ENCODE data around the gene ATP7A. TPM values are rescaled to one million over a fixed set of nuclear protein-coding genes. Genes with fewer than 3 reads are reported as not detected.
A peak's percentile ranks its signal among the peaks of the same experiment; 100 is the strongest.
"Not testable (repeated sequence)": the region's sequence is repeated elsewhere in the genome, so short reads cannot be mapped to it uniquely, and the experiment has no call there.

ATP7A gene
- total RNA-seq, 1 donor from 2014 or later, result 6.9 TPM

DNA sequence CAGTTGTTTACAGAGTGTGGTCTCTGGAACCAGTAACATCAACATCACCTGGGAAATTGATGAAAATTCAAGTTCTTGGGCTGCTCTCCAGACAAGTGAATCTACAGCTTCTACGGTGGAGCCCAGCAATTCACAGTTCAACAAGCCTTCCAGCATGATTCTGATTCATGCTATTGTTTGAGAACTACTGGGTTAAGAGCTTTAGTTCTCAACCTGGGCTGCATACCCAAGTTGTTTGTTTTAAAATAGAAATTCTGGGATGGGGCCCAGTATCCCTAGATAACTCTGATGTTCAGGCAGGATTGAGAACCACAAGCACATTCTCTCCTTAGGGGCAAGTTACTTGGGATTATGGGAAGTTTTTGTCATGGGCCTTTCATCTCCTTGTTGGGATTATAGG lies 155.6 kb downstream of the ATP7A start:
- H3K36me3 Mint-ChIP-seq (ENCODE audit: low read depth), result no peaks in the 10 kb centered on the region
- intact Hi-C loops (cut with micrococcal nuclease), result no loop called here
- no peaks in the 10 kb centered on the region for H3K27me3 Mint-ChIP-seq (ENCODE audit: insufficient read depth)

DNA sequence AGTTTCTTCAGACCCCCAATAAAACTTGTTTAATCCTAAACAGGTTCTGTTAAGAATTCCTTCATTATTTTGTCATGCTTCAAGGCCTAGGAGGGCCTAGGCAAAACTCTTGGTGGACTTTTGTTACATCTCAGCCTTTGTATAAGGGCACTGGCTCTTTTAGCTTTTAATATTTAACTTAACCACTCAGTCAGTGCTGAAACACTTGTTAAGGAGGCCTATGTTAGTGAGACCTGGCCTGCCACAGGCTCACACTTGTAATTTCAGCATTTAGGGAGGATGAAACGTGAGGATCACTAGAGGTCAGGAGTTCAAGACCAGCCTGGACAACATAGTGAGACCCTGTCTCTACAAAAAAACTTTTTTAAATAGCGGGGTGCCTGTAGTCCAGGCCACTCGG lies 160.8 kb downstream of the ATP7A start:
- Mint-ChIP-seq H3K9me3 (peaks cover 8% of the 10 kb centered on the region), H3K4me1 (ENCODE audit: low read depth) (peaks cover 21% of the 10 kb centered on the region), H3K27ac (no peak overlapping the region), H3K36me3 (ENCODE audit: low read depth) (peaks cover 5% of the 10 kb centered on the region), H3K27me3 (ENCODE audit: insufficient read depth) (no peaks in the 10 kb centered on the region), H3K4me3 (no peak overlapping the region)
- intact Hi-C loops (cut with micrococcal nuclease), result no loop called here
- no peak for DNase-seq (ENCODE audit: low spot score)

More for the DNA sequence above, 155.6 kb downstream of the ATP7A start:
- Mint-ChIP-seq H3K4me3 (no peak overlapping the region), H3K9me3 (no peaks in the 10 kb centered on the region), H3K27ac (no peak overlapping the region), H3K4me1 (ENCODE audit: low read depth) (peaks cover 30% of the 10 kb centered on the region)
- DNase-seq (ENCODE audit: low spot score), result no peak

DNA sequence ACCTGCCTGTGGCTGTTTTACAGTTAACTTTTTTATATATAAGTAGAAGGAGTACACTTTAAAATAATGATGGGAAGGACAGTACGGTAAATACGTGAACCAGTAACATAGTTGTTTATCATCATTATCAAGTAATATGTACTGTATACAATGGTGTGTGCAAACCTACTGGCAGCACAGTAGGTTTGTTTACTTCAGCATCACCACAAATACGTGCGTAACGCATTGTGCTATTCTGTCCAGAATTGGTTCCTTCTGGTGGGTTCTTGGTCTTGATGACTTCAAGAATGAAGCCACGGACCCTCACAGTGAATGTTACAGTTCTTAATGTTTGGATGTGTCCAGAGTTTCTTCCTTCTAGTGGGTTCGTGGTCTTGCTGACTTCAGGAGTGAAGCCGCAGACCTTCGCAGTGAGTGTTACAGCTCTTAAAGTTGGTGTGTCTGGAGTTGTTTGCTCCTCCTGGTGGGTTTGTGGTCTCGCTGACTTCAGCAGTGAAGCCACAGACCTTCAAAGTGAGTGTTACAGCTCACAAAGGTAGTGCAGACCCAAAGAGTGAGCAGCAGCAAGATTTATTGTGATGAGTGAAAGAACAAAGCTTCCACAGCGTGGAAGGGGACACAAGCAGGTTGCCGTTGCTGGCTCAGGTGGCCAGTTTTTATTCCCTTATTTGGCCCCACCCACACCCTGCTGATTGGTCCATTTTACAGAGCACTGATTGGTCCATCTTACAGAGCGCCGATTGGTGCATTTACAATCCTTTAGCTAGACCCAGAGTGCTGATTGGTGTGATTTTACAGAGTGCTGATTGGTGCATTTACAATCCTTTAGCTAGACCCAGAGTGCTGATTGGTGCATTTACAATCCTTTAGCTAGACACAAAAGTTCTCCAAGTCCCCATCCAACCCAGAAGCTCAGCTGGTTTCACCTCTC lies 162.9 kb downstream of the ATP7A start:
- Mint-ChIP-seq H3K9me3 (peaks cover 13% of the 10 kb centered on the region), H3K4me3 (peak overlapping the region; percentile 41), H3K27ac (peak overlapping the region; percentile 65), H3K4me1 (ENCODE audit: low read depth) (peaks cover 14% of the 10 kb centered on the region)
- not testable (repeated sequence) for H3K27me3 Mint-ChIP-seq (ENCODE audit: insufficient read depth); H3K36me3 Mint-ChIP-seq (ENCODE audit: low read depth)
- intact Hi-C loops (cut with micrococcal nuclease), result loop anchor here (1.0 kb wide), 1 partner anchor 8 kb away; no protein-coding TSS in a partner anchor
- peak; percentile 21 for DNase-seq (ENCODE audit: low spot score)

DNA sequence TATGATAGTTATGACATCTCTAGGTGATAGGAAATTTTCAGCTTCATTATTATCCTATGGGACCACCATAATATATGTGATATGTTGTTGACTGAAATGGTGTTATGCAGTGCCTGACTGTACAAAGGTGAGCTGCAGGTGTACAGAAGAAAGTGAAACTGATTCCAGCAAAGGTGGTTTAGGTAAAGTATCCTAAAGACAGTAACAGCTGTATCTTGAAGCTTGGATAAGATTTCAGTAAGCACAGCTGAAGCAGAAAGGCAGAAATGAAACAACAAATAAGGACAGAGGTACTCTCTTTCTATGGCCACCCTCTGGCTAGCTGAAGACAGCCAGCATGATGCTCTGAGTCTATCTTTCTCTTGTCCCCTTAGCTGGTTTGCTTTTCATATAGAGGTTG lies 163.6 kb downstream of the ATP7A start:
- no peak overlapping the region for H3K27ac Mint-ChIP-seq
- H3K4me1 Mint-ChIP-seq (ENCODE audit: low read depth), result peaks cover 14% of the 10 kb centered on the region
- intact Hi-C loops (cut with micrococcal nuclease), result no loop called here
- H3K9me3 Mint-ChIP-seq, result peaks cover 13% of the 10 kb centered on the region
- no peaks in the 10 kb centered on the region for H3K27me3 Mint-ChIP-seq (ENCODE audit: insufficient read depth)
- peaks cover 5% of the 10 kb centered on the region for H3K36me3 Mint-ChIP-seq (ENCODE audit: low read depth)
- no peak for DNase-seq (ENCODE audit: low spot score)
- H3K4me3 Mint-ChIP-seq, result no peak overlapping the region

DNA sequence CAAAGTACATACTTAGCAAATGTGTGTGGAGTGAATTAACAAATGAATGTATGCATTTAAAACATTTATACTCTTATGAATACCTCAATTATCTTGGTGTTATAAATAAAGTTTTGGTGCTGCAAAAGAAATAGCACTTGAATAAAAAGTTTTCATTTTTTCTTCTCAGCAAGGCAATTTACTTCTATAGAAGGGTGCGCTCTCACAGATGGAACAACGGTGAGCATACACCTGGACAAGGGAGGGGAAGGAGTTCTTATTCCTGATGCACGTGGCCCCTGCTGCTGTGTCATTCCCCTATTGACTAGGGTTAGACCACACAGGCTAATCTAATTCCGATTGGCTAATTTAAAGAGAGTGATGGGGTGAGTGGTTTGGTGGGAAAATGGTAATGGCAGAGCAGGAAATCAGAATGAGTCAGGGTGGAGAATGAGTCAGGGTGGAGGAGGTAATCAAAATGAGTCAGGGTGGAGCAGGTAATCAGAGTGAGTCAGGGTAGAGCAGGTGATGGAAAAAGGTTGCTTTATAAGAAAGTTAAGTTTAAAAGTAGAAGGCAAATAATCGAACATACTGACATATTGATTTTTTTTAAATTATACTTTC lies 165.4 kb downstream of the ATP7A start:
- intact Hi-C loops (cut with micrococcal nuclease), result no loop called here
- Mint-ChIP-seq H3K9me3 (peaks cover 13% of the 10 kb centered on the region), H3K4me1 (ENCODE audit: low read depth) (peaks cover 14% of the 10 kb centered on the region), H3K27me3 (ENCODE audit: insufficient read depth) (no peaks in the 10 kb centered on the region), H3K27ac (peak overlapping the region; percentile 60), H3K36me3 (ENCODE audit: low read depth) (peaks cover 8% of the 10 kb centered on the region), H3K4me3 (no peak overlapping the region)
- DNase-seq (ENCODE audit: low spot score), result no peak

DNA sequence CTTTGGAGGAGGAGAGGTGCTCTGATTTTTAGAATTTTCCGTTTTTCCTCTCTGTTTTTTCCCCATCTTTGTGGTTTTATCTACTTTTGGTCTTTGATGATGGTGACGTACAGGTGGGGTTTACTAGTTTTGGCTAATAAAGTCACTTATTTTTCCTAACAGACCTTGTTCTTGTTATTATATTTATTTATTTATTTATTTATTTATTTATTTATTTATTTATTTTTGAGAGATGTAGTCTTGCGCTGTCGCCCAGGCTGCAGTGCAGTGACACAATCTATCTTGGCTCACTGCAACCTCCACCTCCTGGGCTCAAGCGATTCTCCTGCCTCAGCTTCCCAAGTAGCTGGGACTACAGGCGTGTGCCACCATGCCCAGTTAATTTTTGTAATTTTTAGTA lies 170.9 kb downstream of the ATP7A start:
- intact Hi-C loops (cut with micrococcal nuclease), result loop anchor here (5.0 kb wide), 1 partner anchor 44 kb away; no protein-coding TSS in a partner anchor
- not testable (repeated sequence) for H3K4me1 Mint-ChIP-seq (ENCODE audit: low read depth); H3K27me3 Mint-ChIP-seq (ENCODE audit: insufficient read depth); H3K27ac Mint-ChIP-seq; DNase-seq (ENCODE audit: low spot score); H3K9me3 Mint-ChIP-seq; H3K36me3 Mint-ChIP-seq (ENCODE audit: low read depth); H3K4me3 Mint-ChIP-seq

DNA sequence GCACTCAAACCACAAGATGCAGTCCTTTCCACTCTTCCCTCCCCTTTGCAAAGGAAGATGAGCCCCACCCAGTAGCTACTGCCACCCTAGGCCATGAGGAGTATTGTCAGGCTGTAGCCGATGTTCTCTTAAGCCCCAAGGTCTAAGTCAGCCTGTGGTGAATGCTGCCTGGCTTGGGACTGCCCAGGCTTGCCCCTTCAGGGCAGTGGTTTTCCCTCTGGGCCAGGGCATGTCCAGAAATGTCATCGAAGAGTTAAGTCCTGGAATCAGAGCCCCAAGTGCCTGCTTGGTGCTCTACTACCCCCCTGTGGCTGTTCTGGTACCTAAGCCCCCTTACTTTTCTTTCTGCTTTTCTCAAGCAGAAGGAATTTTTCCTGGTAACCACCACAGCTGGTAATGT lies 181.8 kb downstream of the ATP7A start:
- DNase-seq (ENCODE audit: low spot score), result no peak
- peaks cover 16% of the 10 kb centered on the region for H3K4me1 Mint-ChIP-seq (ENCODE audit: low read depth)
- H3K4me3 Mint-ChIP-seq, result no peak overlapping the region
- peaks cover 2% of the 10 kb centered on the region for H3K36me3 Mint-ChIP-seq (ENCODE audit: low read depth)
- peaks cover 13% of the 10 kb centered on the region for H3K27me3 Mint-ChIP-seq (ENCODE audit: insufficient read depth)
- intact Hi-C loops (cut with micrococcal nuclease), result no loop called here
- H3K9me3 Mint-ChIP-seq, result no peaks in the 10 kb centered on the region
- no peak overlapping the region for H3K27ac Mint-ChIP-seq

DNA sequence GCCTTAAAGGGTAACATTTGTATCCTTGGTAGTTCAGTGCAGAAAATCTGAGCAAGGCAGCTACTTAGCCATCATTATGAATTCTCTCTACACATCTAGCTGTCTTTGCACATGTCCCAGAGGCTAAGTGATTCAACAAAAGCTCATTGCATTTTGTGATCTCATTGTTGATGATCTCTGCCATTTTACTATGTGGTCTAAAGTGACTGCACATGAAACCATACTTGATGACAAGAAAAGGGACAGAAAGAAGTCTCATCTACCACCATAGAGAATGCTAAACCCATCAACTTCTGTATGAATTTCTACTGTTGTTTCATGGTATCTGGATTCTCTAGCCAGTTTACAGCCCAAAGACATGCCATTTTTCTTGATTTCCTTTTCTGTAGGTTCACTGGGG lies 187.6 kb downstream of the ATP7A start:
- no peak overlapping the region for H3K4me3 Mint-ChIP-seq
- no peak for DNase-seq (ENCODE audit: low spot score)
- no peak overlapping the region for H3K27ac Mint-ChIP-seq
- peaks cover 2% of the 10 kb centered on the region for H3K36me3 Mint-ChIP-seq (ENCODE audit: low read depth)
- no peaks in the 10 kb centered on the region for H3K9me3 Mint-ChIP-seq
- no peaks in the 10 kb centered on the region for H3K27me3 Mint-ChIP-seq (ENCODE audit: insufficient read depth)
- peaks cover 31% of the 10 kb centered on the region for H3K4me1 Mint-ChIP-seq (ENCODE audit: low read depth)
- intact Hi-C loops (cut with micrococcal nuclease), result no loop called here

Other genes with a start within 250 kb of the ATP7A start
- 63.9 and 72.7 TPM in 2 replicates for gene ATRX, start 124.5 kb upstream of the ATP7A start, total RNA-seq
- gene MAGT1, start 15.3 kb upstream of the ATP7A start, total RNA-seq, result 44.4 and 46.2 TPM in 2 replicates
- gene COX7B, start 11.2 kb upstream of the ATP7A start, total RNA-seq, result 272 and 286 TPM in 2 replicates
- 0.39 and 0.47 TPM in 2 replicates for gene PGAM4, start 58.9 kb downstream of the ATP7A start, total RNA-seq
- gene PGK1, start 193.6 kb downstream of the ATP7A start, total RNA-seq, result 799 and 814 TPM in 2 replicates
- gene TAF9B, start 229.0 kb downstream of the ATP7A start, total RNA-seq, result 14.9 and 15.0 TPM in 2 replicates